ENCODE measurements around the gene MAS1L. TPM values are rescaled to one million over a fixed set of nuclear protein-coding genes. Genes with fewer than 3 reads are reported as not detected.
"Not testable (repeated sequence)": the region's sequence is repeated elsewhere in the genome, so short reads cannot be mapped to it uniquely, and the experiment has no call there.

Gene MAS1L
- polyA plus RNA-seq, 1 experiment = not detected

DNA sequence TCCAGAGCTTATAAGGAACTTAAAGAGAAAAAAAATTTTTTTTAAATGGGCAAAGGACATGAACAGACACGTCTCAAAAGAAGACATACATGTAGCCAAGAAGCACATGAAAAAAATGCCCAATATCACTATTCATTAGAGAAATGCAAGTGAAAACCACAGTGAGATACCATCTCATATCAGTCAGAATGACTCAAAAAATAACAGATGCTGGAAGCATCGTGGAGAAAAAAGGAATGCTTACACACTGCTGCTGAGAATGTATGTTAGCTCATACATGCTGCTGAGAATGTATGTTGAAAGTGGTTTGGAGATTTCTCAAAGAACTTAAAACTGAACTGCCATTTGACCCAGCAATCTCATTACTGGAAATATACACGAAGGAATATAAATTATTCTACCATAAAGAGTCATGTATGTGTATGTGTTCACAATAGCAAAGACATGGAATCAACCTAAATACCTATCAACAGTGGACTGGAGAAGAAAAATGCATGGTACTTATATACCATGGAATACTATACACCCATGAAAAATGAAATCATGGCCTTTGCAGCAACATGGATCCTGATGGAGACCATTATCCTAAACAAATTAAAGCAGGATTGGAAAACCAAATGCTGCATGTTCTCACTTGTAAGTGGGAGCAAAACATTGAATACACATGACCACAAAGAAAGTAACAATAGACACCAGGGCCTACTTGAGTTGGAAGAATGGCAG is 36.1 kb downstream of the MAS1L start:
- Histone ChIP-seq H3K27ac (ENCODE audit: low read depth, low read length) (no peak overlapping the region), H3K27me3 (ENCODE audit: control insufficient read depth, insufficient read depth, low read length) (no peaks in the 10 kb centered on the region), H3K9me3 (ENCODE audit: control insufficient read depth, insufficient read depth, low read length) (peaks cover 10% of the 10 kb centered on the region), H3K4me3 (ENCODE audit: low read depth, low read length) (no peak overlapping the region)
- POLR2A ChIA-PET = no interaction called here
- CTCF ChIA-PET = no interaction called here
- DNase-seq (ENCODE audit: low read depth, low spot score) = no peak
- TF ChIP-seq, protein P1, sequence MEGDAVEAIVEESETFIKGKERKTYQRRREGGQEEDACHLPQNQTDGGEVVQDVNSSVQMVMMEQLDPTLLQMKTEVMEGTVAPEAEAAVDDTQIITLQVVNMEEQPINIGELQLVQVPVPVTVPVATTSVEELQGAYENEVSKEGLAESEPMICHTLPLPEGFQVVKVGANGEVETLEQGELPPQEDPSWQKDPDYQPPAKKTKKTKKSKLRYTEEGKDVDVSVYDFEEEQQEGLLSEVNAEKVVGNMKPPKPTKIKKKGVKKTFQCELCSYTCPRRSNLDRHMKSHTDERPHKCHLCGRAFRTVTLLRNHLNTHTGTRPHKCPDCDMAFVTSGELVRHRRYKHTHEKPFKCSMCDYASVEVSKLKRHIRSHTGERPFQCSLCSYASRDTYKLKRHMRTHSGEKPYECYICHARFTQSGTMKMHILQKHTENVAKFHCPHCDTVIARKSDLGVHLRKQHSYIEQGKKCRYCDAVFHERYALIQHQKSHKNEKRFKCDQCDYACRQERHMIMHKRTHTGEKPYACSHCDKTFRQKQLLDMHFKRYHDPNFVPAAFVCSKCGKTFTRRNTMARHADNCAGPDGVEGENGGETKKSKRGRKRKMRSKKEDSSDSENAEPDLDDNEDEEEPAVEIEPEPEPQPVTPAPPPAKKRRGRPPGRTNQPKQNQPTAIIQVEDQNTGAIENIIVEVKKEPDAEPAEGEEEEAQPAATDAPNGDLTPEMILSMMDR (IDR thresholded peaks at IDR 0.05; ENCODE audit: low read depth, low read length) = no peak

- TF ChIP-seq, protein P1 (IDR thresholded peaks at IDR 0.05; ENCODE audit: low read depth, low read length) = no peak
- ChIA-PET CTCF (no interaction called here), POLR2A (no interaction called here)
- H3K27me3 ChIP-seq (ENCODE audit: control insufficient read depth, insufficient read depth, low read length) = no peaks in the 10 kb centered on the region
- no peak overlapping the region for H3K27ac ChIP-seq (ENCODE audit: low read depth, low read length)
- DNase-seq (ENCODE audit: low read depth, low spot score) = no peak
- no peak overlapping the region for H3K4me3 ChIP-seq (ENCODE audit: low read depth, low read length)
- peaks cover 12% of the 10 kb centered on the region; the same call in 1 of the 2 replicates for H3K9me3 ChIP-seq (ENCODE audit: control insufficient read depth, insufficient read depth, low read length)
These were observed 40.1 kb downstream of the MAS1L start for GRCh38 chr6:29447670-29448069.

- H3K27me3 ChIP-seq (ENCODE audit: control insufficient read depth, insufficient read depth, low read length); CTCF ChIA-PET; H3K27ac ChIP-seq (ENCODE audit: low read depth, low read length); POLR2A ChIA-PET; H3K4me3 ChIP-seq (ENCODE audit: low read depth, low read length); DNase-seq (ENCODE audit: low read depth, low spot score): not testable (repeated sequence)
- H3K9me3 ChIP-seq (ENCODE audit: control insufficient read depth, insufficient read depth, low read length) = peaks cover 16% of the 10 kb centered on the region
These were observed 43.7 kb downstream of the MAS1L start for GRCh38 chr6:29444031-29444430.

DNA sequence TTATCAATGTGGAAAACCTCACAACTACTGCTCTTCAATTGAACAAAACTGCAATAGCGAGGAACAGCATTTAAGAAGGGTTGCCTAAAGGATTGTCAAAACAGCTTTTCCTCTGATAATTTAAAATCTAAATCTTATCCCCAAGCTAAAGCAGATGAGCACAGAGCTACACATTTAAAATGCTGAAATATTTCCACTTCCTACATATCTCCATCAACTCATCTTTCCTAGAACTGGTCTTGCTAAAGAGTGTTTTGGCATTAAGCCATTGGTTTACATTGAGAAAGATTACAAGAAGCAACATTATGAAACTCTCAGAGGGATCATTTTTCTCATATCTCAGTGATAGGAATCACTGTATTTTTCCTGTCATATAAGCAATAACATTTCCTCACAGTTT is 45.0 kb downstream of the MAS1L start:
- ChIA-PET CTCF (no interaction called here), POLR2A (no interaction called here)
- DNase-seq (ENCODE audit: low read depth, low spot score) = no peak
- TF ChIP-seq, protein P1 (IDR thresholded peaks at IDR 0.05; ENCODE audit: low read depth, low read length) = no peak
- Histone ChIP-seq H3K27me3 (ENCODE audit: control insufficient read depth, insufficient read depth, low read length) (no peaks in the 10 kb centered on the region), H3K9me3 (ENCODE audit: control insufficient read depth, insufficient read depth, low read length) (peaks cover 12% of the 10 kb centered on the region), H3K4me3 (ENCODE audit: low read depth, low read length) (no peak overlapping the region), H3K27ac (ENCODE audit: low read depth, low read length) (no peak overlapping the region)

DNA sequence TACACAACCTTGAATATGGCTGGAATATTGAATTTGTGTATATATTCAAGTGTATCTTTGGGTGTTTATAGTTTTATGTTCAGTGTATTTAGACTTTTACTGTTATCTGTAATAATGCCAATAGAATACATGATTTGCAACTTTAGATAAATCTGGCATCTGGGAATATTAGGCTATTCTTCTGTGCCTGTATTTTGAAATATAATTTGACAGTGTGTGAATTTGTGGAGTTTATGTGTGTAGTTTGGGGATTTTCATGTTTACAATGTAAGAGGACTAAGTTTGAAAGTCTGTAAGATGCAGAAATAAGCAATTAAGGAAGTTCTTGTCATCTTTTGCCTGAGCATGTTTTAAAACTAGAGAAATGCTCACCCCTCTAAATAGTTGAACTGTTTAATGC is 48.8 kb downstream of the MAS1L start, which contains the start of gene OR10C1:
TSS of gene OR10C1 (plus strand) at position 301 of the 400 bp plus-strand sequence. CDS start 710 bp downstream, outside the sequence.
- H3K4me3 ChIP-seq (ENCODE audit: low read depth, low read length) = no peak within 1 kb of the TSS
- ChIA-PET CTCF (no interaction called here), POLR2A (no interaction called here)
- no peaks in the 10 kb centered on the region for H3K27me3 ChIP-seq (ENCODE audit: control insufficient read depth, insufficient read depth, low read length)
- no peak within 1 kb of the TSS for H3K27ac ChIP-seq (ENCODE audit: low read depth, low read length)
- TF ChIP-seq, protein P1 (IDR thresholded peaks at IDR 0.05; ENCODE audit: low read depth, low read length) = no peak
- H3K9me3 ChIP-seq (ENCODE audit: control insufficient read depth, insufficient read depth, low read length) = peaks cover 8% of the 10 kb centered on the region
- DNase-seq (ENCODE audit: low read depth, low spot score) = no peak

DNA sequence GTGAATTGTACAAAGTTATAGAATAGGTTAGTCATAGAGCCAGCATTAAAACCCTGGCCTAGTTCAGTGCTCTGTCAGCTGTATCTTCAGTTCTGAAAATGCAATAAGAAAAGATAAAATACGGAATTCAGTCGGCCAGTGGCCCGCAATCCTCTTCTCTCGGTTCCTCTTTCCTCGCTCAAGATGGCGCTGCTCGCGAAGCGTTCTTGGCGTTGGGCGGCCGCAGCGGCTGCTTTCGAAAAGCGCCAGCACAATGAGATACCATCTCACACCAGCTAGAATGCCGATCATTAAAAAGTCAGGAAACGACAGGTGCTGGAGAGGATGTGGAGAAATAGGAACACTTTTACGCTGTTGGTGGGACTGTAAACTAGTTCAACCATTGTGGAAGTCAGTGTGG is 51.0 kb downstream of the MAS1L start:
- H3K4me3 ChIP-seq (ENCODE audit: low read depth, low read length); H3K27me3 ChIP-seq (ENCODE audit: control insufficient read depth, insufficient read depth, low read length); H3K27ac ChIP-seq (ENCODE audit: low read depth, low read length); DNase-seq (ENCODE audit: low read depth, low spot score); H3K9me3 ChIP-seq (ENCODE audit: control insufficient read depth, insufficient read depth, low read length); CTCF ChIA-PET; POLR2A ChIA-PET: not testable (repeated sequence)

Other genes starting within 250 kb of the MAS1L start
- gene OR14J1, start 186.3 kb downstream of the MAS1L start, polyA plus RNA-seq (2011; rRNA removed) = not detected in 2 replicates
- gene OR5V1, start 119.1 kb downstream of the MAS1L start, polyA plus RNA-seq (2011; rRNA removed) = not detected in 2 replicates
- gene OR12D3, start 112.7 kb downstream of the MAS1L start, polyA plus RNA-seq (2011; rRNA removed) = not detected in 2 replicates
- gene OR12D2, start 92.3 kb downstream of the MAS1L start, polyA plus RNA-seq (2011; rRNA removed) = not detected in 2 replicates
- not detected in 2 replicates for gene OR12D1, start 73.0 kb downstream of the MAS1L start, polyA plus RNA-seq (2011; rRNA removed)
- not detected in 2 replicates for gene OR10C1, start 48.6 kb downstream of the MAS1L start, polyA plus RNA-seq (2011; rRNA removed)
- gene OR11A1, start 30.9 kb downstream of the MAS1L start, polyA plus RNA-seq (2011; rRNA removed) = not detected in 2 replicates
- gene OR2H1, start 30.8 kb downstream of the MAS1L start, polyA plus RNA-seq (2011; rRNA removed) = not detected in 2 replicates
- not detected in 2 replicates for gene UBD, start 71.8 kb upstream of the MAS1L start, polyA plus RNA-seq (2011; rRNA removed)
- gene OR2H2, start 97.2 kb upstream of the MAS1L start, polyA plus RNA-seq (2011; rRNA removed) = not detected in 2 replicates
- gene GABBR1, start 145.2 kb upstream of the MAS1L start, polyA plus RNA-seq (2011; rRNA removed) = 14.6 and 16.5 TPM in 2 replicates
- gene MOG, start 169.1 kb upstream of the MAS1L start, polyA plus RNA-seq (2011; rRNA removed) = not detected in 2 replicates
- not detected in 2 replicates for gene ZFP57, start 193.2 kb upstream of the MAS1L start, polyA plus RNA-seq (2011; rRNA removed)
- 0.12 TPM in 1 of 2 replicates, not detected in the other for gene HLA-F, start 235.5 kb upstream of the MAS1L start, polyA plus RNA-seq (2011; rRNA removed)